Adrenal gland (tissue), 5 donors: Measurements from ENCODE around the gene KEAP1.
"Not testable (repeated sequence)": the region's sequence is repeated elsewhere in the genome, so short reads cannot be mapped to it uniquely, and the experiment has no call there.

Experiments
- CTCF ChIP-seq, 6 experiments: fragments of 450-650 bp in 4 of 6; fragments of 200-600 bp in 2 of 6; sonication (generic) in 1 of 6; IDR thresholded peaks; 1 replicate in 5 of 6; 2 replicates in 1 of 6; pipeline versions ENCODE4 v1.5.1 to v1.8.0; 2016 to 2021; ENCODE audit warnings: antibody characterized with exemption in 6 of 6, mild to moderate bottlenecking in 2 of 6, moderate library complexity in 1 of 6
- POLR2A ChIP-seq, 2 donors: fragments of 450-650 bp; IDR thresholded peaks; one replicate each; pipeline ENCODE4 v1.6.1; 2017; ENCODE audit warnings: antibody characterized with exemption in 2 of 2, mild to moderate bottlenecking in 2 of 2, moderate library complexity in 1 of 2
- donor health status: DM: no; HTN: no; CAD: no.

- not testable (repeated sequence) for TF ChIP-seq CTCF, POLR2A (IDR thresholded peaks at IDR 0.05)
Measured at GRCh38 chr19:10551006-10551405, 47.9 kb upstream of the KEAP1 start.
